NT2/D1 (cell line): ENCODE data around the gene SF3B5.

Experiments used
- YY1 ChIP-seq: IDR thresholded peaks from 2 replicates; pipeline ENCODE4 v1.6.1; 2011; ENCODE audit not compliant: insufficient read length, insufficient read depth
- ZNF274 ChIP-seq: IDR thresholded peaks from 2 replicates; pipeline ENCODE4 v1.6.1; 2011; ENCODE audit warnings: mild to moderate bottlenecking, low read depth, low read length

- no peak for TF ChIP-seq ZNF274
- TF ChIP-seq YY1 = no peak
Measured at GRCh38 chr6:144129469-144129868, 34.1 kb upstream of the SF3B5 start.
